Head of caudate nucleus (tissue), 42 donors: ENCODE results near the gene SEMA5A.

ENCODE experiments used
- DNase-seq, 42 donors: peaks; one replicate each; pipeline versions ENCODE4 v3.0.0 to v3.0.0-alpha.2; 2020 to 2021; ENCODE audit warnings: mixed read lengths in 7 of 42
- intact Hi-C: fragments of 100-400 bp; cut with DNase I; formaldehyde crosslinking; loops from one replicate; pipeline ENCODE4 v1.15.0; 2022

SEMA5A gene

GRCh38 chr5:9350301-9350797 lies 195.5 kb downstream of the SEMA5A start:
- intact Hi-C loops = no loop called here
- no peak for DNase-seq

- no peak for DNase-seq
- intact Hi-C loops = no loop called here
These were observed 197.4 kb downstream of the SEMA5A start for GRCh38 chr5:9348401-9348996.

GRCh38 chr5:9347541-9348295 lies 198.2 kb downstream of the SEMA5A start:
- intact Hi-C loops = no loop called here
- DNase-seq = no peak

- DNase-seq = no peak
- intact Hi-C loops = no loop called here
These were observed 198.8 kb downstream of the SEMA5A start for GRCh38 chr5:9347032-9347431.

- intact Hi-C loops = no loop called here
- DNase-seq = no peak
These were observed 201.1 kb downstream of the SEMA5A start for GRCh38 chr5:9344751-9345240.

- DNase-seq = no peak
- intact Hi-C loops = no loop called here
These were observed 202.6 kb downstream of the SEMA5A start for GRCh38 chr5:9343146-9343850.

GRCh38 chr5:9342161-9342787 lies 203.6 kb downstream of the SEMA5A start:
- intact Hi-C loops = no loop called here
- DNase-seq = no peak

GRCh38 chr5:9340085-9340484 lies 205.8 kb downstream of the SEMA5A start:
- intact Hi-C loops = no loop called here
- DNase-seq = peak in 1 of 42 donors; percentile 9

GRCh38 chr5:9339206-9339818 lies 206.6 kb downstream of the SEMA5A start:
- peak in 1 of 42 donors; percentile 35 for DNase-seq
- intact Hi-C loops = no loop called here

GRCh38 chr5:9338796-9339195 lies 207.1 kb downstream of the SEMA5A start:
- no peak for DNase-seq
- intact Hi-C loops = no loop called here

GRCh38 chr5:9337928-9338595 lies 207.8 kb downstream of the SEMA5A start:
- intact Hi-C loops = no loop called here
- peak in 22 of 42 donors; percentile 7 to 58 (median 28) for DNase-seq

GRCh38 chr5:9335754-9336495 lies 209.9 kb downstream of the SEMA5A start:
- intact Hi-C loops = no loop called here
- DNase-seq = no peak

GRCh38 chr5:9335269-9335668 lies 210.6 kb downstream of the SEMA5A start:
- intact Hi-C loops = no loop called here
- DNase-seq = no peak

GRCh38 chr5:9332026-9332425 lies 213.8 kb downstream of the SEMA5A start:
- intact Hi-C loops = no loop called here
- no peak for DNase-seq

GRCh38 chr5:9331372-9331771 lies 214.5 kb downstream of the SEMA5A start:
- no peak for DNase-seq
- intact Hi-C loops = no loop called here

GRCh38 chr5:9329125-9329524 lies 216.8 kb downstream of the SEMA5A start:
- intact Hi-C loops = no loop called here
- DNase-seq = no peak

- DNase-seq = no peak
- intact Hi-C loops = no loop called here
These were observed 220.3 kb downstream of the SEMA5A start for GRCh38 chr5:9325549-9325948.
